Natural killer cell (primary cell): ENCODE measurements around the gene SEC61B. TPM values are rescaled to one million over a fixed set of nuclear protein-coding genes. Genes with fewer than 3 reads are reported as not detected.

ENCODE experiments used
- ATAC-seq, 3 donors: fragments of 150-1000 bp in 2 of 3; fragments of 200-7000 bp in 1 of 3; cut with Tn5 transposase; 1 replicate in 1 of 3; 2 replicates in 2 of 3; pipeline ENCODE4 v1.10.0; 2021; ENCODE audit warnings: mild to moderate bottlenecking in 2 of 3, moderate library complexity in 2 of 3
- DNase-seq, 2 donors: peaks; one replicate each; pipeline versions ENCODE4 v3.0.0 to v3.0.0-alpha.2; 2013 to 2021; ENCODE audit warnings: mixed read lengths in 1 of 2
- H3K27ac ChIP-seq: one replicate; pipeline ENCODE4 v1.5.1; 2013; ENCODE audit warnings: mild to moderate bottlenecking, low read length
- H3K27me3 ChIP-seq: one replicate; pipeline ENCODE4 v1.6.1; 2013; ENCODE audit warnings: low read length; ENCODE audit not compliant: control insufficient read depth, insufficient read depth
- H3K36me3 ChIP-seq: one replicate; pipeline ENCODE4 v1.6.1; 2013; ENCODE audit warnings: low read length; ENCODE audit not compliant: control insufficient read depth, insufficient read depth
- H3K4me1 ChIP-seq: one replicate; pipeline ENCODE4 v1.6.1; 2013; ENCODE audit warnings: low read length; ENCODE audit not compliant: control insufficient read depth, insufficient read depth
- H3K4me3 ChIP-seq: one replicate; pipeline ENCODE4 v1.5.1; 2013; ENCODE audit warnings: low read length
- H3K9me3 ChIP-seq: one replicate; pipeline ENCODE4 v1.6.1; 2013; ENCODE audit warnings: low read length; ENCODE audit not compliant: control insufficient read depth, insufficient read depth
- H3K27ac Mint-ChIP-seq, 2 donors: one replicate each; pipeline ENCODE4 v1.8.0; 2022; ENCODE audit warnings: mild to moderate bottlenecking in 2 of 2, mixed read lengths in 2 of 2, moderate library complexity in 1 of 2
- H3K27me3 Mint-ChIP-seq, 2 donors: one replicate each; pipeline ENCODE4 v1.8.0; 2022; ENCODE audit warnings: low read depth in 2 of 2, mixed read lengths in 2 of 2
- H3K36me3 Mint-ChIP-seq: one replicate; pipeline ENCODE4 v1.8.0; 2022; ENCODE audit warnings: mixed read lengths
- H3K4me1 Mint-ChIP-seq, 2 donors: one replicate each; pipeline ENCODE4 v1.8.0; 2022; ENCODE audit warnings: mixed read lengths in 2 of 2
- H3K4me3 Mint-ChIP-seq: one replicate; pipeline ENCODE4 v1.8.0; 2022; ENCODE audit warnings: mild to moderate bottlenecking, moderate library complexity, mixed read lengths
- H3K9me3 Mint-ChIP-seq, 2 donors: one replicate each; pipeline ENCODE4 v1.8.0; 2022; ENCODE audit warnings: mixed read lengths in 2 of 2
- CTCF ChIP-seq: fragments of 200-600 bp; IDR thresholded peaks from one replicate; pipeline ENCODE4 v1.8.0; 2022; ENCODE audit warnings: antibody characterized with exemption
- WGBS: methylation state at CpG from one replicate; pipeline ENCODE4 v1.1.7; 2013; ENCODE audit warnings: missing lambda C conversion rate; ENCODE audit not compliant: insufficient coverage; 5-methylcytosine and 5-hydroxymethylcytosine counted together
- intact Hi-C: fragments of 100-400 bp; cut with micrococcal nuclease; formaldehyde crosslinking; loops from one replicate; pipeline ENCODE4 v1.14.2; 2022
- total RNA-seq, 4 donors: library from RNA; stranded (reverse); fragments of 120-200 nt in 1 of 4; gene quantifications; one replicate each; pipeline versions ENCODE4 v1.2.3 to v1.2.4, GENCODE V29; 2013 to 2022

Gene SEC61B
- total RNA-seq, 3 donors from 2014 or later (not counting 1 experiment from before 2014, with no cell fraction given): 78.9 to 95.1 (median 93.8) TPM

DNA sequence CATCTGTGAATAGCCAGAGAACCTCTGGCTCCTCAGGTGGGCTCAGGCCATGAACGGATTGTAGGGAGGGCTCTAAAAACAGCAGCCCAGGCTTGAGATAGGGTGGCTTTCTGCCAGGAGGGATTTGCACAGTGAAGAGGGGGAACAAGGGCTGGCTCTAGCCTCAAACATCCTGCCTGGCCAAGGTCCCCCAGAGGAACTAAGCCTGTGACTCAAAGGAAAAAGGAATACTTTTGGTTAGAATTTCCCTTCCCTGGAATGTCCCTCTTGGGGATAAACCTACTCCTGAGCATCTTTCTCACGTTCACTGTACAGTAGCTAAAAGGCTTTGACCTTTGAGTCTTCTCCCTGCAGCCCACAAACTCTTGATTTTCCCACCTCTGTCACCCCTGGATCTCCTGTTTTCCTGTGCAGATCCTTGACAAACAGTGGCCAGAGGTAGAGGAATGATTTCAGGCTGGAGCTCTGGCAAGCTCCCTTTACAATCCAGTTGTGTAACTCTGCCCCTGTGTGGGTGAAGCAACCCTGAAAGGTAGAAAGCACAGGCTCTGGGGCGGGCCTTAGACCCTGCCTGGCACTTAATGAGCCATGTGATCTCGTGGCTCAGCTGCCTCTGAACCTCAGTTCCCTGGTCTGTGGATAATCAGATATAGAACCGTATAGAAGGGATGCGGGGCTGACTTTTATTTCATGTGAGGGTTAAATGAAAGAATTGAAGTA is 17.4 kb downstream of the SEC61B start:
- Mint-ChIP-seq H3K9me3 (no peaks in the 10 kb centered on the region), H3K4me3 (no peak overlapping the region), H3K4me1 (peaks cover 8 to 10% of the 10 kb centered on the region in 2 donors), H3K36me3 (no peaks in the 10 kb centered on the region), H3K27ac (peak overlapping the region in 1 of 2 donors; percentile 47), H3K27me3 (no peaks in the 10 kb centered on the region)
- H3K27me3 ChIP-seq: no peaks in the 10 kb centered on the region
- ATAC-seq (no peak), DNase-seq (no peak)
- 71% methylated on average over 6 of the region's 6 CpGs for WGBS
- H3K9me3 ChIP-seq: no peaks in the 10 kb centered on the region
- peaks cover 4% of the 10 kb centered on the region for H3K36me3 ChIP-seq
- intact Hi-C loops: no loop called here
- H3K4me1 ChIP-seq: peaks cover 4% of the 10 kb centered on the region
- no peak overlapping the region for H3K4me3 ChIP-seq
- H3K27ac ChIP-seq: no peak overlapping the region
- no peak for TF ChIP-seq CTCF

DNA sequence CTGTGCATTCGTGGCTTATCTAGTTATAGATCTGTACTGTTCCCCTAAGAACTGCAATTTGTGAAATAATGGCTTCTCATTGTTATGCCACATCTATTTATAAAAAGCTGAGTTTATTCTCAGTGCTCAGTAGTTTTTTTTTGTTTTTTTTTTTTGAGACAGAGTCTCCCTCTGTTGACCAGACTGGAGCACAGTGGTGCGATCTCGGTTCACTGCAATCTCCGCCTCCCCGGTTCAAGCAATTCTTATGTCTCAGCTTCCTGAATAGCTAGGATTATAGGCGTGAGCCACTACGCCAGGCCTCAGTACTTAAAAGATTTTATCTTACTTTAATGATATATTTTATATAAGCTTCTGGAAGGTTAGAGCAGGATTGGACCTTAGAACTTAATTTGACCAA is 19.0 kb downstream of the SEC61B start:
- Mint-ChIP-seq H3K4me3 (no peak overlapping the region), H3K9me3 (no peaks in the 10 kb centered on the region), H3K27ac (no peak overlapping the region), H3K4me1 (peaks cover 2 to 7% of the 10 kb centered on the region in 2 donors), H3K27me3 (no peaks in the 10 kb centered on the region), H3K36me3 (no peaks in the 10 kb centered on the region)
- TF ChIP-seq CTCF: no peak
- intact Hi-C loops: no loop called here
- H3K27me3 ChIP-seq: no peaks in the 10 kb centered on the region
- peaks cover 2% of the 10 kb centered on the region for H3K4me1 ChIP-seq
- H3K27ac ChIP-seq: no peak overlapping the region
- 92% methylated on average over 5 of the region's 7 CpGs for WGBS
- H3K4me3 ChIP-seq: no peak overlapping the region
- H3K36me3 ChIP-seq: peaks cover 4% of the 10 kb centered on the region
- DNase-seq: no peak
- H3K9me3 ChIP-seq: no peaks in the 10 kb centered on the region
- no peak for ATAC-seq

DNA sequence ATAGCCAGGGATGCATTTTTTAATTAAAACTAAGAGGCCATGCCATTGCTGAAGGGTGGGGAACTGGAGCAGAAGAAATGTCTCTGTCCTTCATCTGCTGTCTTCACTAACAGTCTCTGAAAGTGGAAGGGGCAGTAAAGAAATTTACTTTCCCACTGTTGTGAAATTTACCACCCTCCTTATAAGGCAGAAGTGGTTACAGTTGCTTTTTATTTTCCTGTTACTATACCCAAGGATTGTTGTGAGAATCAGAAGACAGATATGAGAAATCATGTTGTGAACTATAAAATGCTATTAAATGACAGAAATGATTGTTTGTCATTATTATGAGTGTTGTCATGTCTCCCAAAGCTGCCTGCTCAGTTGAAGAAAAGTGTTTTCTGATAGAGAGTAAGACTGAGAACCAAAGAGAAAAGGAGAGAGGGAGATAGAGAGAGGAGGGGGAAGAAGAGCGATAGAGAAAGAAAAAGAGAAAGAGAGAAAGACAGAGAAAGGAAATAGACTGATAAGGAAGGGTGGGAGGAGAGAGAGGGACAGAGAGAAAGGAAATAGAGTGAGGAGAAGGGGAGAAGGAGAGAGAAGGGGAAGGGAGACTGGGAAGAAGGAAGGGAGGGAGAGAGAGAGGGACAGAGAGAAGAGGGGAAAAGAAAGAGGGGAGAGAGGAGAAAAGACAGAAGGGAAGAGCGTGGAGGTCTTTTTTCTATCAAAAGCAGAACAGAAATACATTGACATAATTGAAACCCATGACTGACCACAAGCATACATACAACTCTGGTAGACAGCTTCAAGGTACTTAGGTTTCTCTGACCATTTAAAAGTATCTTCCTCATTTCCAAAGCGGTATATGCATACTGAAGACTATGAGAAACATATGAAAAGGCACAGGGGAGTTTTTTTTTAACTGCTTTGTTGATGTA is 22.5 kb downstream of the SEC61B start:
- Mint-ChIP-seq H3K27ac (peak overlapping the region in 1 of 2 donors; percentile 0), H3K27me3 (no peaks in the 10 kb centered on the region), H3K9me3 (no peaks in the 10 kb centered on the region), H3K4me3 (no peak overlapping the region), H3K4me1 (peaks cover 1 to 8% of the 10 kb centered on the region in 2 donors), H3K36me3 (no peaks in the 10 kb centered on the region)
- Histone ChIP-seq H3K36me3 (no peaks in the 10 kb centered on the region), H3K9me3 (no peaks in the 10 kb centered on the region), H3K4me3 (no peak overlapping the region), H3K27ac (no peak overlapping the region), H3K4me1 (no peaks in the 10 kb centered on the region), H3K27me3 (no peaks in the 10 kb centered on the region)
- WGBS: 70% methylated on average over 1 of the region's 3 CpGs
- ATAC-seq: no peak
- intact Hi-C loops: no loop called here
- TF ChIP-seq CTCF: no peak
- no peak for DNase-seq
